CD4-positive, alpha-beta T cell treated with Interleukin-4 for 1 hour (primary cell): Measurements from ENCODE around the gene TPSB2.
"Not testable (repeated sequence)": the region's sequence is repeated elsewhere in the genome, so short reads cannot be mapped to it uniquely, and the experiment has no call there.

Experiments
- DNase-seq, 2 donors: peaks; one replicate each; pipeline ENCODE4 v3.0.0-alpha.2; 2020 to 2022

TPSB2 gene

GRCh38 chr16:1261131-1261892 is 31.3 kb upstream of the TPSB2 start:
- DNase-seq, result no peak

GRCh38 chr16:1260101-1260680 is 30.2 kb upstream of the TPSB2 start:
- DNase-seq, result no peak

DNA sequence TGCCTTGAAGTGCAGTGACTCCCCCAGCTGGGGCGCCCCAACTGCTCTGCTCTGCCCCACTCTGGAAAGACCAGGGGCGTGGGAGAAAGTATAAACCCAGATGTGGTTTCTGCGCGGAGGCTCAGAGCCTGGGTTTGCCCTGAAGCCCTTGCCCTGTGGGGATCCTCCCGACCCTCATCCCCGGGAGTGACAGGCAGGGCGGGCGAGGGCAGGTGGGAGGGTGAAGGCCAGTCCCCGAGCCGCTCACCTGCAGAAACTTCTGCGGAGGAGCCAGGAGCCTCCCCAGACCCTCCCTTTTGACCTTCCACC is 29.7 kb upstream of the TPSB2 start:
- no peak for DNase-seq

DNA sequence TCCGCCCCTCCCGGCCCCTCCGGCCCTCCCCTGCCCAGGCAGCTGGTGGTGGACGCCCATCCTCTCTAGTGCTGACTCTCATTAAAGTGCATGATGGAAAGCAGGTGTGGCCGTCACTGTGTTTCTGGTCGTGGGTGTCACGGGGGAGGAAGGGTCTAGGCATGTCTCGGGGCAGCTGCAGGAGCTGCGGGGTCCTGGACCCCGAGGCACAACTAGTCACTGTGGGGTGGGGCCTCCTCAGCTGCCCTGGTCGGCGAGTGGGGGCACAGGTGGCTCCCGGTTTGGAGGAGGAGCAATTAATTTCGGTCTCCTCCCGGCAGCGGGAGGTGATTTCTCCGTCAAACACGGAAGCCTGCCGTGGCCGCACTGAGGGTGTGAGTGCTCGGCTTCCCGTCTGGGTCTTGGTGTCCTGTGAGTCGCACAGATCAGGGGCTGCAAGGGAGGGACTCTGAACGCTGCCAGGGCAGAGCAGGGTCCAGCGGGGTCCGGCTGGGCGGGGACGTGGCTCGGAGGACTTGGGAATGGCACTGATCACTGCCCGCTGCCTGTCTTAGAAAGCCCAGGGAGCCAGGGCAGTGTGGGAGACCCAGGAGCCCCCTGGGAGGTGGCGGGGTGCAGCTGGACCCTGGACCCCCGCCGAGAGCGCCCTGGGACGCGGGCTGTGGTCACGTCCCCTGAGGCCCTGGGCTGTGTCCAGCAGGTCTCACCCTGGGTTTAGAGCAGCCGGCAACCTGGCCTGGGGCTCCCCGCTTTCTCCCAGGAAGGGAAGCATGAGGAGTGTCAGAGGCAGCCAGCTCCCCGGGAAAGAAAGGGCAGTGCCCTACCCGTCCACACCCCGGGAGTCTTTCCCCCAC is 29.1 kb upstream of the TPSB2 start:
- DNase-seq, result no peak

DNA sequence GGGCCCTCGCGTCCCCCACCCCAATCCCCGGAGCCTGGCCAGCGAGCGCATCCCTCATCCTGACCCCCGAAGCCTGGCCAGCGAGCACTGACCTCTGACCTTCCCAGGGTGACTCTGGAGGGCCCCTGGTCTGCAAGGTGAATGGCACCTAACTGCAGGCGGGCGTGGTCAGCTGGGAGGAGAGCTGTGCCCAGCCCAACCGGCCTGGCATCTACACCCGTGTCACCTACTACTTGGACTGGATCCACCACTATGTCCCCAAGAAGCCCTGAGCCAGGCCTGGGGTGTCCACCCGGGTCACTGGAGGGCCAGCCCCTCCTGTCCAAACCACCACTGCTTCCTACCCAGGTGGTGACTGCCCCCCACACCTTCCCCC is 28.2 kb upstream of the TPSB2 start:
- DNase-seq, result no peak

- DNase-seq, result no peak
These were observed 27.7 kb upstream of the TPSB2 start for GRCh38 chr16:1257561-1258224.

- no peak for DNase-seq
These were observed 26.9 kb upstream of the TPSB2 start for GRCh38 chr16:1256874-1257322.

DNA sequence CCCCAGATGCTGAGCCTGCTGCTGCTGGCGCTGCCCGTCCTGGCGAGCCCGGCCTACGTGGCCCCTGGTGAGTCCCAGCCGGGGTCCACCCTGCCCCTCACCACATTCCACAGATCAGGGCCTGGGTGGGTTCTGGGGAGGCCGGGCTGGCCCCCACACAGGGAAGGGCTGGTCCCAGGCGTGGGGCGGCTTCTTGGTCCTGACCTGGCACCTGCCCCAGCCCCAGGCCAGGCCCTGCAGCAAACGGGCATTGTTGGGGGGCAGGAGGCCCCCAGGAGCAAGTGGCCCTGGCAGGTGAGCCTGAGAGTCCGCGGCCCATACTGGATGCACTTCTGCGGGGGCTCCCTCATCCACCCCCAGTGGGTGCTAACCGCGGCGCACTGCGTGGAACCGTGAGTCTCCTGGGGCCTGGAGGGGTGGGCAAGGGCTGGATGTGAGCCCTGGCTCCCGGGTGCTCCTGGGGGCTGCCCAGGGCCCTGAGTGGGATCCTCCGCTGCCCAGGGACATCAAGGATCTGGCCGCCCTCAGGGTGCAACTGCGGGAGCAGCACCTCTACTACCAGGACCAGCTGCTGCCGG is 26.4 kb upstream of the TPSB2 start:
- not testable (repeated sequence) for DNase-seq

DNA sequence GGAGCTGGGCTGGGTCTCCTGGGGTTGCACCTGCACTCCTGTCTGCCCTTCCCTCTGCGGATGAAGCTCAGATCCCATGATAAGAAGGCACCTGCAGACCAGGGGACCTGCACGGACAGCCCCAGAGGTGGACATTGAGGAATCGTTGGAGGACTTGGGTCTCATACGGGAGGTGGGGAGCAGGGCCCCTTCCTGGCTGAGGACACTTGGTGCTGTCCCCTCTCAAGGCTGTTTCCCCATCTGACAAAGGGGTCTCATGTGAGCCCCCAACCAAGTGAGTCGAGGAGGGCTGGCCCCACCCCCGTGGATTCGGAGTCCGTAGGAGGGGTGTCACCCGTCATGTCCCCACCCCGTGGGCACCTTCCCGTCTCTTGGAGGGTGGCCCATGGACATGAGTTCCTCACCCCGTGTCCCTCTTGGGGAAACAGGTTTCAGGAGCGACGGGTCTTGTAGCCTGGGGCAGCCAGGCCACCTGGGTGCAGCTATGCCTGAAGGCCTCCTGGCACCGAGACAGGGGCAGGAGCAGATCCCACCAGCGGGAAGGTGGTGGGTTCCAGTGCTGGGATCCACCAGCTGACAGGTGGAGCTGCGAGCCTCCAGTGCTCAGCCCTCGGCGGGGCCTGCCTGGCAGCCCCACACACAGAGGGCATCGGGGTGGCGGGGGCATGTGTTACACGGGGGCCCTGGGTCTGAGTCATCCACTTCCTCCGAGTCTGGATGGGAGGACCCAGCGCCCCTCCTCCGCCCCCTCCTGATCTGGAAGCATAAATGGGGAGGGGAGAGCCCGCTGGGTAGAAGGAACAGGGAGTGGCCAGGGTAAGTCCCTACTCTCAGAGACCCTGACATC is 25.5 kb upstream of the TPSB2 start, which contains the start of gene TPSD1:
Gene TPSD1 (plus strand): TSS at position 794 of the 847 bp plus-strand sequence. CDS start 212 bp downstream, outside the sequence.
- DNase-seq, result not testable (repeated sequence)

DNA sequence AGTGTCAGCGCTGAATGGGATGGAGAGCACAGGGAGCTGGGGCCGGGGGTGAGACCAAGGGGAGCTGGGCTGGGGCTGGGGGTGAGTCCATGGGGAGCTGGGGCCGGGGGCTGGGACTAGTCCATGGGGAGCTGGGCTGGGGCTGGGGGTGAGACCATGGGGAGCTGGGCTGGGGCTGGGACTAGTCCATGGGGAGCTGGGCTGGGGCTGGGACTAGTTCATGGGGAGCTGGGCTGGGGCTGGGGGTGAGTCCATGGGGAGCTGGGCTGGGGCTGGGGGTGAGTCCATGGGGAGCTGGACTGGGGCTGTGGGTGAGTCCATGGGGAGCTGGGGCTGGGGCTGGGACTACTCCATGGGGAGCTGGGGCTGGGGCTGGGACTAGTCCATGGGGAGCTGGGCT is 24.8 kb upstream of the TPSB2 start:
- DNase-seq, result not testable (repeated sequence)

GRCh38 chr16:1253701-1254364 is 23.8 kb upstream of the TPSB2 start:
- DNase-seq, result not testable (repeated sequence)

DNA sequence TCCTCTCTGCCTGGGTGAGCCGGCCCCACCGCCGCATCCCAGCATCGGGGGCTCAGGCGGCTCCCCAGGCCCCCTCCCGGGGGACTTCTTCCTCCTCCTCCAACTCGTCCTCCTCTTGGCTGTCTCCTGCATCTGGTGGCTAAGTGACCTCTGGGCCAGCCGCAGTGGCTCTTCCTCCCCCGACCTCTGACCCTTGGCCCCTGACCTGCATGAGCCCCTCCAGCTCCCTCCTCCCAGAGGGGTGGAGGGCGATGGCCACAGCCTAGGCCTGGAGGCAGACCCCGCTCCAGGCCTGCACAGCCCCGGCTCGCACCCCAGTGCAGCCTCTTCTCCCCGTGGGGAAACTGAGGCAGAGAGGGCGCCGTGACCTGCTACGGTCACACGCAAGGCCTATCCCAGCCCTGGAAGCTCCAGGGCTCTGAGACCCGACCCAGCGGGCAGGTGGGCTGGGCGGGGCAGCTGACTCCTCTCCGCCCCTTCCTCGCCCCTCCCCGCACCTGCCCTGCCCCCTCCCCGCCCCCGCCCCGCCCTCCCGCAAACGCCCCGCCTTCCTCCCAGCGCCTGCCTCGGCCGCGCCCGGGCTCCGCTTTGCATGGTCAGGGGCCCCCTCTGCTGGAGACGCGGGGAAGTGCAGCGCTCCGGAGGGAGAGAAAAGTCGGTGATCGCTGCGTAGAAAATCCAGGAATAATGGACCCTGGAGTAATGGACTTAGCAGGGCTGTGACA is 19.2 kb upstream of the TPSB2 start:
- not testable (repeated sequence) for DNase-seq

DNA sequence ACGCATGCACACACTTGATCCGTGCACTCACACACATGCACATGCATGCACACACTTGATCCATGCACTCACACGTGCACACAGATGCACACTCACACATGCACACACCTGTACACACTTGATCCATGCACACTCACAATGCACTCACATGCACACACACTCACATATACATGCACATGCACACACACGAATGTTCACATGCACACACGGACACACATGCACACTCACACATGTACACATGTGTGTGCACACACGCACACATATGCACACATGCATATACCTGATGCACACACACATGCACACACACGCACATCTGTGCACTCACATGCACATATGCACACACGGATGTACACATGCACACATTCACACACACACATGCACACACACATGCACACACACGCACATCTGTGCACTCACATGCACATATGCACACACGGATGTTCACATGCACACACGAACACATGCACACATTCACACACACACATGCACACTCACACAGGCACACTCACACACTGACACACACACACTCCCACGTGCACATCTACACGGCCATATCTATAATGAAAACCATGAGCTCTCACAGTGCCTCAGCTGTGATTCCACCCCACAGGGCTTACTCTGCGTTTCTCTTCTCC is 18.0 kb upstream of the TPSB2 start:
- DNase-seq, result not testable (repeated sequence)

GRCh38 chr16:1245452-1246020 is 15.6 kb upstream of the TPSB2 start:
- no peak for DNase-seq

- peak; percentile 2 to 43 for DNase-seq
These were observed 14.9 kb upstream of the TPSB2 start for GRCh38 chr16:1244881-1245280.

- not testable (repeated sequence) for DNase-seq
These were observed 14.2 kb upstream of the TPSB2 start for GRCh38 chr16:1243907-1244850.

- DNase-seq, result not testable (repeated sequence)
These were observed 13.4 kb upstream of the TPSB2 start for GRCh38 chr16:1243363-1243762.

DNA sequence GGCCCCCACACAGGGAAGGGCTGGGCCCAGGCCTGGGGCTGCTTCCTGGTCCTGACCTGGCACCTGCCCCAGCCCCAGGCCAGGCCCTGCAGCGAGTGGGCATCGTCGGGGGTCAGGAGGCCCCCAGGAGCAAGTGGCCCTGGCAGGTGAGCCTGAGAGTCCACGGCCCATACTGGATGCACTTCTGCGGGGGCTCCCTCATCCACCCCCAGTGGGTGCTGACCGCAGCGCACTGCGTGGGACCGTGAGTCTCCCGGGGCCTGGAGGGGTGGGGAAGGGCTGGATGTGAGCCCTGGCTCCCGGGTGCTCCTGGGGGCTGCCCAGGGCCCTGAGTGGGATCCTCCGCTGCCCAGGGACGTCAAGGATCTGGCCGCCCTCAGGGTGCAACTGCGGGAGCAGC is 11.1 kb upstream of the TPSB2 start:
- not testable (repeated sequence) for DNase-seq
